HepG2 (cell line): ENCODE data around the gene SPEM2.

Source experiments
- AGO1 ChIP-seq: fragments of 200-400 bp; formaldehyde crosslinking; IDR thresholded peaks from 2 replicates; pipeline ENCODE4 v1.6.1; 2017; ENCODE audit warnings: mild to moderate bottlenecking, low read depth, low read length, moderate library complexity; ENCODE audit not compliant: poor library complexity, severe bottlenecking
- CTCF ChIP-seq: sonication (generic); formaldehyde crosslinking; IDR thresholded peaks from 2 replicates; pipeline ENCODE4 v1.5.0; 2020; ENCODE audit warnings: mild to moderate bottlenecking, missing genetic modification reagents, moderate library complexity
- EZH2 ChIP-seq: conservative IDR thresholded peaks from 2 replicates; pipeline ENCODE4 v1.6.1; 2012; ENCODE audit warnings: mild to moderate bottlenecking, low read depth, low read length, moderate library complexity
- GABPA ChIP-seq, 2 experiments: IDR thresholded peaks; 2 replicates each; pipeline ENCODE4 v1.6.1; 2011 to 2016; ENCODE audit warnings: low read depth in 2 of 2, low read length in 1 of 2, missing biosample characterization in 1 of 2, missing genetic modification characterization in 1 of 2
- ISL2 ChIP-seq: sonication (generic); formaldehyde crosslinking; IDR thresholded peaks from 2 replicates; pipeline ENCODE4 v1.5.0; 2020; ENCODE audit warnings: missing genetic modification reagents
- MAX ChIP-seq: IDR thresholded peaks from 2 replicates; pipeline ENCODE4 v1.6.1; 2012; ENCODE audit warnings: inconsistent platforms
- NR1H2 ChIP-seq: sonication (generic); formaldehyde crosslinking; IDR thresholded peaks from 2 replicates; pipeline ENCODE4 v1.8.1; 2022; ENCODE audit warnings: low read depth, missing genetic modification reagents, borderline replicate concordance
- NR3C1 ChIP-seq: sonication (generic); formaldehyde crosslinking; IDR thresholded peaks from 2 replicates; pipeline ENCODE4 v1.4.0; 2020; ENCODE audit warnings: missing genetic modification reagents
- ZNF292 ChIP-seq: sonication (generic); formaldehyde crosslinking; IDR thresholded peaks from 2 replicates; pipeline ENCODE4 v1.8.1; 2022; ENCODE audit warnings: mild to moderate bottlenecking, low read depth, missing genetic modification reagents, borderline replicate concordance
- ZNF513 ChIP-seq: sonication (generic); formaldehyde crosslinking; conservative IDR thresholded peaks from 2 replicates; pipeline ENCODE4 v1.5.0; 2020; ENCODE audit warnings: missing genetic modification reagents

- no peak for TF ChIP-seq ISL2 (CRISPR knock-in tag)
- TF ChIP-seq GABPA (IDR thresholded peaks at IDR 0.05; ENCODE audit: low read depth, low read length), result no peak
- no peak for TF ChIP-seq GABPA (CRISPR knock-in tag; IDR thresholded peaks at IDR 0.05; ENCODE audit: low read depth)
- TF ChIP-seq ZNF513 (CRISPR knock-in tag), result no peak
- TF ChIP-seq NR1H2 (CRISPR knock-in tag), result no peak
- TF ChIP-seq MAX, result no peak
- TF ChIP-seq CTCF (CRISPR knock-in tag), result no peak
- no peak for TF ChIP-seq ZNF292 (CRISPR knock-in tag)
- no peak for TF ChIP-seq EZH2
- no peak for TF ChIP-seq NR3C1 (CRISPR knock-in tag)
- no peak for TF ChIP-seq AGO1
These were observed 18.4 kb downstream of the SPEM2 start for GRCh38 chr17:7443499-7444485.
